DOHH2 (cell line): ENCODE measurements around the gene SH3PXD2A.

ENCODE experiments used
- H3F3A ChIP-seq: fragments of 200-600 bp; sonication (generic), shearing (Covaris generic); 2 replicates; pipeline ENCODE4 v1.6.0; 2016; ENCODE audit warnings: antibody characterized with exemption, mild to moderate bottlenecking; ENCODE audit not compliant: control insufficient read depth, insufficient read depth
- H3K27ac ChIP-seq: fragments of 200-600 bp; sonication (generic); 2 replicates; pipeline ENCODE4 v1.5.1; 2014; ENCODE audit warnings: low read depth, mild to moderate bottlenecking, low read length, moderate library complexity
- H3K27me3 ChIP-seq: fragments of 200-600 bp; sonication (generic); 2 replicates; pipeline ENCODE4 v1.6.1; 2014; ENCODE audit warnings: mild to moderate bottlenecking, low read length, mixed read lengths; ENCODE audit not compliant: control insufficient read depth
- H3K36me3 ChIP-seq: fragments of 200-600 bp; sonication (generic); 2 replicates; pipeline ENCODE4 v1.6.1; 2014; ENCODE audit warnings: mild to moderate bottlenecking, low read length, moderate library complexity, mixed read lengths; ENCODE audit not compliant: control insufficient read depth
- H3K4me1 ChIP-seq: fragments of 200-600 bp; sonication (generic); 2 replicates; pipeline ENCODE4 v1.6.1; 2014; ENCODE audit warnings: mild to moderate bottlenecking, low read length, mixed read lengths; ENCODE audit not compliant: control insufficient read depth
- H3K4me2 ChIP-seq: fragments of 200-600 bp; sonication (generic); 2 replicates; pipeline ENCODE4 v1.6.0; 2014; ENCODE audit warnings: mild to moderate bottlenecking, low read length, moderate library complexity
- H3K4me3 ChIP-seq: fragments of 200-600 bp; sonication (generic); 2 replicates; pipeline ENCODE4 v1.5.1; 2014; ENCODE audit warnings: mild to moderate bottlenecking, low read length, mixed read lengths
- H3K79me2 ChIP-seq: fragments of 200-600 bp; sonication (generic); 2 replicates; pipeline ENCODE4 v1.6.1; 2014; ENCODE audit warnings: mild to moderate bottlenecking, low read length, mixed read lengths; ENCODE audit not compliant: control insufficient read depth
- H3K9me2 ChIP-seq: fragments of 200-600 bp; sonication (generic); replicated peaks from 2 replicates; pipeline ENCODE4 v1.6.1; 2014; ENCODE audit warnings: mild to moderate bottlenecking, low read length, mixed read lengths; ENCODE audit not compliant: control insufficient read depth
- H3K9me3 ChIP-seq: fragments of 200-600 bp; sonication (generic); 2 replicates; pipeline ENCODE4 v1.6.1; 2014; ENCODE audit warnings: antibody characterized with exemption, low read length, mixed read lengths; ENCODE audit not compliant: control insufficient read depth, insufficient read depth
- H4K20me1 ChIP-seq: fragments of 200-600 bp; sonication (generic); 2 replicates; pipeline ENCODE4 v1.6.0; 2014; ENCODE audit warnings: low read depth, mild to moderate bottlenecking, antibody characterized with exemption, low read length, moderate library complexity; ENCODE audit not compliant: control insufficient read depth, insufficient read depth
- CTCF ChIP-seq: fragments of 200-600 bp; sonication (generic); IDR thresholded peaks from one replicate; pipeline ENCODE4 v1.5.1; 2014; ENCODE audit warnings: antibody characterized with exemption, mild to moderate bottlenecking, low read depth, low read length; ENCODE audit not compliant: poor library complexity, severe bottlenecking
- EZH2phosphoT487 ChIP-seq: fragments of 200-600 bp; sonication (generic); IDR thresholded peaks from 2 replicates; pipeline ENCODE4 v1.6.1; 2017; ENCODE audit warnings: borderline replicate concordance, mild to moderate bottlenecking, antibody characterized with exemption, low read length, moderate library complexity, mixed read lengths

Gene SH3PXD2A

GRCh38 chr10:103696094-103696410, 159.3 kb downstream of the SH3PXD2A start:
- Histone ChIP-seq H3K9me3 (no peaks in the 10 kb centered on the region), H4K20me1 (no peaks in the 10 kb centered on the region), H3K27me3 (peaks cover 16% of the 10 kb centered on the region), H3K27ac (no peak overlapping the region), H3K9me2 (no peaks in the 10 kb centered on the region), H3K4me1 (peaks cover 53% of the 10 kb centered on the region), H3K36me3 (no peaks in the 10 kb centered on the region), H3F3A (no peaks in the 10 kb centered on the region), H3K79me2 (no peaks in the 10 kb centered on the region), H3K4me3 (peak overlapping the region; percentile 31), H3K4me2 (peak overlapping the region; percentile 52)
- TF ChIP-seq CTCF (no peak), EZH2phosphoT487 (no peak)

- peaks cover 53% of the 10 kb centered on the region for H3K4me1 ChIP-seq
- TF ChIP-seq EZH2phosphoT487, result no peak
- no peak for TF ChIP-seq CTCF
- H3K4me2 ChIP-seq, result peak overlapping the region; percentile 52
- H3K9me2 ChIP-seq, result no peaks in the 10 kb centered on the region
- H3K4me3 ChIP-seq, result peak overlapping the region; percentile 31
- H3K9me3 ChIP-seq, result no peaks in the 10 kb centered on the region
- H3K79me2 ChIP-seq, result no peaks in the 10 kb centered on the region
- no peaks in the 10 kb centered on the region for H4K20me1 ChIP-seq
- H3K36me3 ChIP-seq, result no peaks in the 10 kb centered on the region
- peaks cover 17% of the 10 kb centered on the region for H3K27me3 ChIP-seq
- no peak overlapping the region for H3K27ac ChIP-seq
- no peaks in the 10 kb centered on the region for H3F3A ChIP-seq
Measured at GRCh38 chr10:103695584-103696005, 159.8 kb downstream of the SH3PXD2A start.

- H3K4me2 ChIP-seq, result peak overlapping the region; percentile 76
Measured at GRCh38 chr10:103693812-103694205, 161.6 kb downstream of the SH3PXD2A start.

More at GRCh38 chr10:103693812-103694205, 161.6 kb downstream of the SH3PXD2A start:
- no peak for TF ChIP-seq EZH2phosphoT487
- TF ChIP-seq CTCF, result no peak
- Histone ChIP-seq H3K79me2 (no peaks in the 10 kb centered on the region), H3K36me3 (no peaks in the 10 kb centered on the region), H3K4me3 (peak overlapping the region; percentile 69), H3K27me3 (peaks cover 21% of the 10 kb centered on the region), H3K9me2 (no peaks in the 10 kb centered on the region), H3K4me1 (peaks cover 53% of the 10 kb centered on the region), H3K27ac (no peak overlapping the region), H4K20me1 (no peaks in the 10 kb centered on the region), H3F3A (no peaks in the 10 kb centered on the region), H3K9me3 (no peaks in the 10 kb centered on the region)
